Activated CD8-positive, alpha-beta memory T cell treated with anti-CD3 and anti-CD28 coated beads, Interleukin-2, amount 50 U/mL, for 1 hour (primary cell): ENCODE measurements around the gene PADI3.

Experiments
- DNase-seq: peaks from one replicate; pipeline ENCODE4 v3.0.0-alpha.2; 2020; ENCODE audit errors: extremely low read depth

PADI3 gene

GRCh38 chr1:17215545-17215890 is 33.4 kb upstream of the PADI3 start:
- DNase-seq: no peak

GRCh38 chr1:17216078-17216477 is 32.8 kb upstream of the PADI3 start:
- DNase-seq: no peak

GRCh38 chr1:17217607-17218006 is 31.3 kb upstream of the PADI3 start:
- DNase-seq: no peak

GRCh38 chr1:17218939-17219338 is 30.0 kb upstream of the PADI3 start:
- no peak for DNase-seq

GRCh38 chr1:17220287-17220686 is 28.6 kb upstream of the PADI3 start:
- no peak for DNase-seq

GRCh38 chr1:17222557-17222956 is 26.3 kb upstream of the PADI3 start:
- DNase-seq: no peak

- no peak for DNase-seq
Observed at GRCh38 chr1:17224434-17224833, 24.5 kb upstream of the PADI3 start.

- DNase-seq: no peak
Observed at GRCh38 chr1:17225140-17225539, 23.8 kb upstream of the PADI3 start.

- no peak for DNase-seq
Observed at GRCh38 chr1:17227358-17227915, 21.5 kb upstream of the PADI3 start.

- no peak for DNase-seq
Observed at GRCh38 chr1:17228619-17229018, 20.3 kb upstream of the PADI3 start.

GRCh38 chr1:17229379-17229778 is 19.5 kb upstream of the PADI3 start:
- DNase-seq: no peak

GRCh38 chr1:17230106-17230505 is 18.8 kb upstream of the PADI3 start:
- no peak for DNase-seq

GRCh38 chr1:17230671-17231310 is 18.1 kb upstream of the PADI3 start:
- DNase-seq: no peak

- no peak for DNase-seq
Observed at GRCh38 chr1:17232759-17233661, 15.9 kb upstream of the PADI3 start.

GRCh38 chr1:17233675-17234320 is 15.1 kb upstream of the PADI3 start:
- DNase-seq: no peak

GRCh38 chr1:17234405-17234804 is 14.5 kb upstream of the PADI3 start:
- no peak for DNase-seq

- DNase-seq: no peak
Observed at GRCh38 chr1:17235135-17235885, 13.6 kb upstream of the PADI3 start.

- peak; percentile 68 for DNase-seq
Observed at GRCh38 chr1:17236779-17237560, 11.9 kb upstream of the PADI3 start.

GRCh38 chr1:17237561-17237903 is 11.4 kb upstream of the PADI3 start:
- DNase-seq: no peak

GRCh38 chr1:17239420-17239819 is 9.5 kb upstream of the PADI3 start:
- DNase-seq: no peak
